GM12878 (cell line): ENCODE data around the gene PRRX2.

Source experiments
- FOS ChIP-seq: IDR thresholded peaks from 3 replicates; pipeline ENCODE4 v1.6.1; 2011; ENCODE audit warnings: borderline replicate concordance; ENCODE audit not compliant: insufficient read length; ENCODE audit errors: extremely low read depth
- POLR2AphosphoS5 ChIP-seq: IDR thresholded peaks from 2 replicates; pipeline ENCODE4 v1.6.1; 2011; ENCODE audit warnings: mild to moderate bottlenecking, low read length, inconsistent platforms
- RAD21 ChIP-seq: IDR thresholded peaks from 2 replicates; pipeline ENCODE4 v1.6.1; 2011; ENCODE audit warnings: mild to moderate bottlenecking, low read depth, low read length, moderate library complexity; ENCODE audit not compliant: insufficient read depth
- RAD51 ChIP-seq: fragments of 450-650 bp; IDR thresholded peaks from 2 replicates; pipeline ENCODE4 v1.6.1; 2016; ENCODE audit warnings: moderate library complexity, mild to moderate bottlenecking, inconsistent platforms
- RB1 ChIP-seq: fragments of 450-650 bp; formaldehyde crosslinking; IDR thresholded peaks from 2 replicates; pipeline ENCODE4 v1.6.1; 2017; ENCODE audit warnings: mild to moderate bottlenecking, borderline replicate concordance
- RCOR1 ChIP-seq: conservative IDR thresholded peaks from 2 replicates; pipeline ENCODE4 v1.6.1; 2012; ENCODE audit warnings: low read depth, low read length, improper control_type of control experiment
- SMAD1 ChIP-seq: fragments of 450-650 bp; IDR thresholded peaks from 2 replicates; pipeline ENCODE4 v1.6.1; 2018; ENCODE audit warnings: mild to moderate bottlenecking, low read depth; ENCODE audit not compliant: partially characterized antibody
- SPI1 ChIP-seq: IDR thresholded peaks from 2 replicates; pipeline ENCODE4 v1.6.1; 2011; ENCODE audit warnings: low read depth, mild to moderate bottlenecking, low read length, moderate library complexity, borderline replicate concordance; ENCODE audit not compliant: insufficient read depth
- ZBED1 ChIP-seq: IDR thresholded peaks from 2 replicates; pipeline ENCODE4 v1.6.1; 2016; ENCODE audit warnings: borderline replicate concordance
- ZNF24 ChIP-seq: fragments of 450-650 bp; IDR thresholded peaks from 2 replicates; pipeline ENCODE4 v1.6.1; 2017; ENCODE audit warnings: antibody characterized with exemption, mild to moderate bottlenecking
- ZNF274 ChIP-seq: IDR thresholded peaks from one replicate; pipeline ENCODE4 v1.8.0; 2011; ENCODE audit not compliant: insufficient read length, insufficient read depth
- TF ChIP-seq, protein P1 (sequence below): fragments of 450-650 bp; IDR thresholded peaks from 2 replicates; pipeline ENCODE4 v1.6.1; 2014; ENCODE audit warnings: mild to moderate bottlenecking

DNA sequence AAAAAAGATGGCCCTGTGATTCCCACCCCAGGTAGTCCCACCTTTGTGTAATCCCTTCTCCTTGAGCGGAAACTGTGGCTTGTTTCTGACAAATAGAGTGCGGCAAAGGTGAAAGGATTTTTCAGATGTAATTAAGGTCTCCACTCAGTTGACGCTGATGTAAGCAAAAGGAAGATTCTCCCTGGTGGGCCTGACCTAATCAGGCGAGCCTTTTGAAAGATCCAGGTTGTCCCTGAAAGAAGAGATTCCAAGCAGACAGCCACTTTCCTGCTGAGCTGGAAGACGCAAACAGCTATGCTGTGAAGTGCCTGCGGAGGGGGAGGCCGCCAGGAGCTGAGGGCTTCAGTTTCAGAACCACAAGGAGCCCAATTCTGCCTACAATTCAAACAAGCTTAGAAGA lies 63.3 kb downstream of the PRRX2 start:
- no peak for TF ChIP-seq POLR2AphosphoS5
- TF ChIP-seq SMAD1, result no peak
- TF ChIP-seq ZNF274, result no peak
- no peak for TF ChIP-seq RAD21
- TF ChIP-seq RB1, result no peak
- no peak for TF ChIP-seq ZBED1
- TF ChIP-seq FOS, result no peak
- TF ChIP-seq ZNF24, result no peak
- no peak for TF ChIP-seq SPI1
- no peak for TF ChIP-seq RCOR1
- no peak for TF ChIP-seq RAD51
- TF ChIP-seq, protein P1, sequence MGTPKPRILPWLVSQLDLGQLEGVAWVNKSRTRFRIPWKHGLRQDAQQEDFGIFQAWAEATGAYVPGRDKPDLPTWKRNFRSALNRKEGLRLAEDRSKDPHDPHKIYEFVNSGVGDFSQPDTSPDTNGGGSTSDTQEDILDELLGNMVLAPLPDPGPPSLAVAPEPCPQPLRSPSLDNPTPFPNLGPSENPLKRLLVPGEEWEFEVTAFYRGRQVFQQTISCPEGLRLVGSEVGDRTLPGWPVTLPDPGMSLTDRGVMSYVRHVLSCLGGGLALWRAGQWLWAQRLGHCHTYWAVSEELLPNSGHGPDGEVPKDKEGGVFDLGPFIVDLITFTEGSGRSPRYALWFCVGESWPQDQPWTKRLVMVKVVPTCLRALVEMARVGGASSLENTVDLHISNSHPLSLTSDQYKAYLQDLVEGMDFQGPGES, result no peak
